HL-60 (cell line): ENCODE measurements around the gene ZNF462.

ENCODE experiments used
- DNase-seq, 2 experiments: peaks; one replicate each; pipeline ENCODE4 v3.0.0-alpha.2; 2010 to 2020; ENCODE audit warnings: low read depth in 1 of 2, low spot score in 1 of 2
- H3K27ac ChIP-seq: fragments of 250-450 bp; sonication (Bioruptor Pico); replicated peaks from 2 replicates; pipeline ENCODE4 v1.5.1; 2020; ENCODE audit warnings: mild to moderate bottlenecking, moderate library complexity
- H3K27me3 ChIP-seq: fragments of 250-450 bp; sonication (Bioruptor Pico); 2 replicates; pipeline ENCODE4 v1.5.1; 2021; ENCODE audit warnings: mild to moderate bottlenecking, moderate library complexity; ENCODE audit not compliant: insufficient read depth, poor library complexity, severe bottlenecking
- H3K4me3 ChIP-seq: replicated peaks from 2 replicates; pipeline ENCODE4 v1.5.1; 2011; ENCODE audit warnings: mild to moderate bottlenecking, control low read depth, low read length; ENCODE audit not compliant: insufficient read depth
- CTCF ChIP-seq: IDR thresholded peaks from one replicate; pipeline ENCODE4 v1.5.1; 2011; ENCODE audit warnings: low read length, control low read depth, inconsistent platforms; ENCODE audit not compliant: insufficient read depth
- GABPA ChIP-seq: IDR thresholded peaks from 2 replicates; pipeline ENCODE4 v1.6.1; 2012; ENCODE audit warnings: low read depth
- POLR2AphosphoS5 ChIP-seq: IDR thresholded peaks from 2 replicates; pipeline ENCODE4 v1.6.1; 2012; ENCODE audit warnings: low read depth
- REST ChIP-seq: IDR thresholded peaks from 2 replicates; pipeline ENCODE4 v1.6.1; 2012; ENCODE audit warnings: low read depth; ENCODE audit not compliant: insufficient replicate concordance
- SPI1 ChIP-seq: IDR thresholded peaks from 2 replicates; pipeline ENCODE4 v1.6.1; 2012; ENCODE audit warnings: low read depth, mild to moderate bottlenecking, borderline replicate concordance

The ZNF462 gene

DNA sequence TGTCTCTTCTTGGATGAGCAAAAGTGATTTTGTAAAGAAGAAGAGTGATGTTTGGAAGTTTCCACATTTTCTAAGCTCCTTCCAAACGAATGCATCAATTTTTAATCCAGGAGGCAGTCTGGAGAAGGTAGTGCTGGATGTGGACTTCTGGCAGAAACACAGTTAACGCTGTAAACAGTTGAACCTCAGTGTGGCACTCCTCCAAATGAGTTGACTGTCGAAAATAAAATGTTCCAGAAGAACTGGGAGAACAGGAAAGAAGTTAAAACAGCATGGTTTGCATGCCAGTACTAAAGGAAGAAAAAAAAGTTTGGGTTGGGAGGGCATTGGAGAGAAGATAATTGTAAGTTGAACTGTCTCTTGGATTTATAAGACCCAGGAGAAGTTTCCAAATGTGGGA lies 6.5 kb downstream of the ZNF462 start:
- H3K27ac ChIP-seq: no peak overlapping the region

GRCh38 chr9:106872641-106873040 lies 9.7 kb downstream of the ZNF462 start:
- no peak for DNase-seq
- TF ChIP-seq REST (no peak), POLR2AphosphoS5 (no peak), GABPA (no peak), SPI1 (no peak), CTCF (no peak)
- H3K27me3 ChIP-seq: no peaks in the 10 kb centered on the region
- no peak overlapping the region for H3K27ac ChIP-seq
- no peak overlapping the region for H3K4me3 ChIP-seq

More for the DNA sequence above, 6.5 kb downstream of the ZNF462 start:
- peaks cover 17% of the 10 kb centered on the region for H3K27me3 ChIP-seq
- DNase-seq: no peak
- no peak overlapping the region for H3K4me3 ChIP-seq
- no peak for TF ChIP-seq CTCF
- TF ChIP-seq REST: no peak
- TF ChIP-seq SPI1: no peak
- TF ChIP-seq POLR2AphosphoS5: no peak
- no peak for TF ChIP-seq GABPA

- TF ChIP-seq CTCF (no peak), POLR2AphosphoS5 (no peak), REST (no peak), GABPA (no peak), SPI1 (no peak)
- Histone ChIP-seq H3K27ac (no peak overlapping the region), H3K27me3 (no peaks in the 10 kb centered on the region), H3K4me3 (no peak overlapping the region)
- DNase-seq: no peak
Measured at GRCh38 chr9:106874031-106874430, 11.1 kb downstream of the ZNF462 start.
